ENCODE results near the gene KIF1A. TPM values are rescaled to one million over a fixed set of nuclear protein-coding genes. Genes with fewer than 3 reads are reported as not detected.

Gene KIF1A
- total RNA-seq, 1 donor from 2014 or later = not detected

DNA sequence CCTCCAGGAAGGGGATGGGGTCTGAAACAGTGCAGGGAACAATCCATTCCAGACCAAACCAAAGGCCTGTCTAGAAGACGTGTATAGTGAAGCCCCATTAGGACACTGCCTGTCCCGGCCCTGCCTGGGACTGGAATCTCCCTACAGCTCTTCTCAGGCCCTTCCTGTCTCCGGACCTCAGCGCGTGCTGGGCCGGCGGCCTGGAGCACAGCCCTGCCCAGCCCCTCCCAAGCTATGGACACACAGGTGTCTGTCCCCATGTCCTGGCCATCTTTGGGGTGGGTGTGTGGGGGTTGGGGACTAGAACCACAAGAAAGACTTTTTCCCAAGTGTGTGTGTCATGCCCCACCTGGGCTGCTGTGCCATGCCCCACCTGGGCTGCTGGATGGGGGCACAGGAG, 51.8 kb downstream of the KIF1A start:
- DNase-seq (ENCODE audit: low spot score) = no peak

DNA sequence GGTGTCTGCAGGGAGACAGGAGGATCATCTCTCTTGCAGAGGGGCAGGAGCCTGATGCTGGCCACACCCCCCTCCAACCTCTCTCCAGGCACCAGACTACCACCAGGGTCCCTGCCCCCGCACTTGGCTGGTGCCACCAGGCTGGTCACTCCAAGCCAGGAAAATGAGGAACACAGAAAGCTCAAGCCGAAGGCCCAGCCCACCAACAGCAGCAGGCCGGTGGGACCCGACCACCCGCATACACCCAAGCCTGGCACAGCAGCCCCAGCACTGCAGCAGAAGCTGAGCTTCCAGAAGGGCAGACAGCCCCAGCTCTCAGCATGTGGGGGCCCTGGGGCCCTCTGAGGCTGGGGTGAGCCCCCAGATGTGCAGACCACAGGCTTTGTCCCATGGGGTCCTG, 52.7 kb downstream of the KIF1A start:
- DNase-seq (ENCODE audit: low spot score) = no peak

DNA sequence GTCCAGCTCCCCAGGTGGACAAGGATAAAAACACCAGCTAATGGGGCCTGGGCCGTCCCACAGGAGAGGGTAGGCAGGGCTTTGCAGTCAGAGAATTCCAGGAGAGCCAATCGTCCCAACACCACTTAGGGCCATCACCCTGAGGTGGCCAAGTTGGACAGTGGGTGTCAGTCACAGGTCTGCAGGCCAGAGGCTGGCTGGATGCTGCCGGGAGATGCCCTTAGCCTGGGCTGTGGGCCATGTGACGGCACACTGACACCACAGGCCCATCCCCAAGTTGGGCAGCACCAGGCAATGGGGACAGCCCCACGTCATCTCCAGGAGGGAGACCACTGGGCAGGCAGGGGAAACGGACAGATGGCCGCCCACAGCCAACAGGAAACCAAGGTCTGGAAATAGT, 53.9 kb downstream of the KIF1A start:
- DNase-seq (ENCODE audit: low spot score) = no peak

DNA sequence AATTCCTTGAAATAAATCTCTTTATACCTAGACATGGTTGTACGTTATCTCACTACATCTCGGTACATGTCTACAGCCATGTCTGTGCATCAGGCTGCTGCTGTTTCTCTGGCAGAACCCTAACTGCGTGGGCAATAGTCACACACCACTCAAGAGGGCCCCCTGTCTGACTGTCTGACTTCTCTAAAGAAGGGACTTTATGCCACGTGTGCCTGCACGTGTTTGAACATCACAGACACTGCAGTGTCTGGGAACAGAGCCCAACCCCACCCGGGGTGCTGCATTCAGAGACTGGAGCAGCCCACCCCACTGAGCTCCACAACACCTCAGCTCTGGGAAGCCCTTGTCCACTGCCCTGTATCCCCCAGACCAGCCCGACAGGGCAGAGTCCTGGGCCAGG, 55.0 kb downstream of the KIF1A start:
- DNase-seq (ENCODE audit: low spot score) = no peak

DNA sequence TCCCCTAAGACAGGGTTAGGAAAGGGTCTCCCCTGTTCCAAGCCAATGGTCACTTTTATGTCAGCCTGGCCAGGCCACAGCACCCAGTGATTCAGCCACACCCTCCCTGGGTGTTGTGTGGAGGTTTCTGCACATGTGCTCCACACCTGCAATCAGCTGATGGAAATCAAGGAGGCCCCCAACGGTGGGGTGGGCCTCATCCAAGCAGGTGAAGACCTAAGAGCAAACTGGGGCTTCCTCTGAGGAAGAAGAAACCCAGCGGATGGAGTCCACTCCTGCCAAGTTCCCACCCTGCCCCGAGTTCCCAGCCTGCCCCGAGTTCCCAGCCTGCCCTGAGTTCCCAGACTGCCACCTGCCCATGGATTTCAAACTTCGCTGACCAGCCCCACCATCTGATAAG, 55.4 kb downstream of the KIF1A start:
- no peak for DNase-seq (ENCODE audit: low spot score)

DNA sequence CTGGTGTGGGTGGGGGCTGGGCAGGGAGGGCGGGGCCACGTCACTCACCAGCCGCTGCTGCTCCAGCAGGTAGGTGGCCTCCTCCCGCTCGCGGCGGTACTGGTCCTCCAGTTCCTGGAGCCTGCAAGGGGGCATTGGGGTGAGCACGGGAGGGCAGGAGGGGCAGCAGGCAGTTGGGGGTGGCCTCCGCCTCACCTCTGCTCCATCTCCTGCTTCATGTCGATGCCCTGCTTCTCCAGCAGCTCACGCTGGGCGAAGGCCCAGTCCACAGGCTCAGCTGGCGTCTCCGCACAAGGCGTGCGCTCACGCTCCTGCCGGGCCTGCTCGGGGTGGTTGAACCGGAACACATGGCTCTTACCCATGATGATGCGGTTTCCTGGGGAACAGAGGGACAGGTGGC, 57.0 kb downstream of the KIF1A start:
- DNase-seq (ENCODE audit: low spot score) = no peak

DNA sequence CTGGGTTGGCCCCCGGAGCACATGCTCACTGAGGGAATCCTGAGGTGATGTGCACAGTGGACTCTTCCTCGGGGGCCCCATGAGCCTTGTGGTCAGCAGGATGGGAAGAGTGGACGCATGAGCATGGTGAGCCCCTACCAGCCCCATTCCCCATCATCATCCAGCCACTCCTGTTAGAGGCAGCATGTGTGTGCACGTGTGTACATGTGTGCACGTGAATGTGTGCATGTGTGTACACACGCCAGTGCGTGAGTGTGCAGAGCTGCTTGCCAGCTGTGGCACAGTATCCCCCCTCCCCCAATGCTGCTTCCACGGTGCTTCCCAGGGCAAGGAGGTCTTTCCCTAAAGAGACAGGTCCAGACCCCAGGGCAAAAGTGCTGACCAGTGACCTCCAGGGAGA, 57.8 kb downstream of the KIF1A start:
- no peak for DNase-seq (ENCODE audit: low spot score)

DNA sequence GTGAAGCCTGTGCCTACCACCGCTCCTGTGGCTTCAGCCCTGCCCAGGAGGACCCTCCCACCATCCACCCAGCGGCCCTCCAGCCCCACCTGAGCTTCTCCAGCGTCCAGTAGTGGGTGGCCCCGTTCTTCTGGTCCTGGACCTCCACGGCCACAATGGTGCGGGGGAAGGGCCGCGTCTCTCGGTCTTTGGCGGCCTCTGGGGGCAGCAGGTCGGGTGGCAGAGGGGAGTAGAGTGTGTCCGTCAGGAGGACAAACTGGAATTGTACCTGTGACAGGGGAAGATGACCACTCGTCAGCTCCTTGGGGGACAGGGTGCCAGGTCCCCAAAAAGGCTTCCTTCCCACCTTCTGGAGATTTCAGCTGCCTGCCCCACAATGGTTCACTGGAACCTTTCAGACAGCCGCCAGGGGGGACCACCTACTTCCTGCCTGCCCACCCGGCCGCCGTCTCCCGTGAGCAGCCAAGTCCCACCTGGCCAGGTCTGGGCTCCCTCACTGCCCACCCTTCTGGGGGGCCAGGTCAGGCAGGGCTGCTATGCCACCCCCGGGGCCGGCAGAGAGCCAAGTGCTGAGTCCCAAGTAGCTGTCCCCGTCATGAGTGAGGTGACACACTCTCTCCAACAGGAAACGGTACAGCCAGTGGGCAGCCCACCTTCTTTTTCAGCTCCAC, 59.3 kb downstream of the KIF1A start:
- DNase-seq (ENCODE audit: low spot score) = no peak

DNA sequence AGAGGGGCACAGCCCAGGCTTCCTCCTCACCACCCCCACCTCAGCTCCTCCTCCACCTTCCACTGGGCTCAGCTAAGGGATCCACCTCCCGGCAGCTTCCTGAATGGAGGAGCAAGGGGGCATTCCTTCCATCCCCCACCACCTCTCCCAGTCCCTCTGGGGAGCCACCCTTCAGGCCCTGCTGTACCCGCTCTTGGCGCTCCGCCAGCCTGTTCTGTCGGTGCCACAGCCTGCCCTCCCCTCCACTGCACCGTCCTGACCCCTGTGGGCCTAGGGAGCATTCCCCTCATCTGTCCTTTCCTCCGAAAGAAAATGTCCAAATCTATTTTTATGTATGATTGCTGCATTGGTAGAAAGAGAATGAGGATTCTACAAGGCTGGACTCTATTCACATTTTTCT, 59.9 kb downstream of the KIF1A start:
- DNase-seq (ENCODE audit: low spot score) = no peak

DNA sequence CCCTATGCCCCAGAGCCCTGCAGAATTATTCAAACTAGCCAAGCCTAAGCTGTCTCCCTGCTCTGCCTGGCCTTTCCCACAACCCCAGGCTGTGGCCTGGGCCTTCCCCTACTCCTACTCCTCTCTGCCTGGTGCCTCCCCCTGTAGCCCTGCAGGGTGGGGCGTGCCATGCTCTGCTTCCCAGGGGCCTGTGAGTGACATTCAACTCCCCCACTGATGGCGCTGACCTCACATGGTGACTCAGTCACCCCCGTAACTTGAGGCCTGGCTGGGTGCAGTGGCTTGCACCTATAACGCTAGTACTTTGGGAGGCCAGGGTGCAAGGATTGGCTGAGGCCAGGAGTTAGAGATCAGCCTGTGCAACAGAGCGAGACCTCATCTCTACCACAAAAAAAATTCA, 60.6 kb downstream of the KIF1A start:
- DNase-seq (ENCODE audit: low spot score) = no peak

DNA sequence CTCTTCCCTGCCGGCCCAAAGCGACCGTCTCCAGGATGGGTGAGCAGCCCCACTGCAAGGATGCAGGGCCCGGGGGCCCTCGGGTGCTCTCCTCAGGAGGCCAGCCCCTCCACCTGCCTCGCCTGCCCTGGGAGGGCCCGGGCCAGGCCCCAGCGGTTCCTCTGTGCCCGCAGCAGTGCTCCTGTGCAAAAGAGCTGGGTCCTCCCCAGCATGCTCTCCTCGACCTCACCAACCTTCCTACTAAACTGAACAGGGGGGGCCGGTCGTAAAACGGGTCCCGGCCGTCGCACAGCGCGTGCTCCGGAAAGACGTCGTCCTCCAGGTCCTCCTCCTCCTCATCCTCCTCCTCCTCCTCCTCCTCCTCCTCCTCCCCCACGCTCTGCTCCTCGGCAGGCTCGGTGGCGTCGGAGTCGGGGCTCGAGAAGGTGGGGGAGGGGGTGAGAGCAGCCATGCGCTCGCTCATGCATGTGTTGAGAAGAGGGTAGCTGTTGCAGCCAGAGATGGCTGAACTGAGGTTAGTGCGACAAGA, 62.9 kb downstream of the KIF1A start:
- no peak for DNase-seq (ENCODE audit: low spot score)

DNA sequence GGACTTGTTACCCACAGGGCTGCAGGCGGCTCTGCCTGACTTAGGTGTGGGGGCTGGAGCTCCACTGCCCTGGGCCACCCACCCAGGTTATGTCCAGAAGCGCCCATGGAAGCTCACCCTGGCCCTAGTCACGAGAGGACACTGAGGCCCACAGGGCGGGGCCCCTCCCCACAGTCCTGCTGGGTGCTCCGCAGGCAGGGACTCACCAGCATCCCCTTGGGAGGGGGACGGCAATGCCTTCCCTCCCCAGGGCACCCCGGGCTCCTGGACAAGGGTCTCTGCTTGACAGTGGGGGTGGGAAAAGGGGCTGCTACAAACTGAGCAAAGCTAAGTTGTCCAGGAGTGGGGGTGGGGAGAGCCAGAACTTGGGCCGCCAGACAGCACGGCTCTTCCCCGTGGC, 67.8 kb downstream of the KIF1A start:
- no peak for DNase-seq (ENCODE audit: low spot score)

DNA sequence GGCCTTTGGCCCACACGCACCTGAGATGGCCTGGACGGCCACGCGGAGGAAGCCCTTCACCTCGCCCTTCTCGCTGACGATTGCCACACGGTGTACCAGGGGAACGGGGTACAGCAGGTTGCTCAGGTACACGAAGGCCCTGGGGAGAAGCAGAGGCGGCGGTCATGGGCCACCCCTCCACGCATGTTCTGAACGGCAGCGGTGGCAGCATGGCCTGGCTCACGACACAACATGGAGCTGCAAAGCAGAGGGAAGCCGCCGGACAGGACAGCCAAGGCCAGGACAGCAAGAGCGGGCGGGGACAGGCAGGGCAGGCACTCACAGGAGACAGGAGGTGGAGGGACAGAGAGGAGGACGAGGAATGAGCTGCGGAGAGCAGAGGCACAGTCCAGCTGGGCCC, 69.6 kb downstream of the KIF1A start:
- no peak for DNase-seq (ENCODE audit: low spot score)

DNA sequence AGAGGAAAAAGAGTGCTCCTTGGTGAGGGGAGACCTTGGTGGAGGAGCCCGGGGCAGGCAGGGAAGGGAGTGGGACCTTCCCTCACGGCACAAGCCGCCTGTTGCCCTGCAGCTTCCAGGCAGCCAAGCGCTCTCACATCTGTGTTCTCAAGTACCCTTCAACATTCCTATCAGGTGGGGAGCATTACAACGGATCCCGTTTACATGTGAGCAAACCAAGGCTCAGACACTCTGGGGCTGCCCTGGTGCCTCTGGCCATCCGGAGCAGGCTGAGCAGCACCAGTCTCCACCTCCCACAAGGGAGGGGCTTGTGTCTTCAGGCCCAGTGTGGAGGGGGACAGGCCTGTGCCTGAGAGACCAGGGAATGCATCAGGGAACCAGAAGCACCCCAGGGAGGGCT, 70.5 kb downstream of the KIF1A start:
- no peak for DNase-seq (ENCODE audit: low spot score)

DNA sequence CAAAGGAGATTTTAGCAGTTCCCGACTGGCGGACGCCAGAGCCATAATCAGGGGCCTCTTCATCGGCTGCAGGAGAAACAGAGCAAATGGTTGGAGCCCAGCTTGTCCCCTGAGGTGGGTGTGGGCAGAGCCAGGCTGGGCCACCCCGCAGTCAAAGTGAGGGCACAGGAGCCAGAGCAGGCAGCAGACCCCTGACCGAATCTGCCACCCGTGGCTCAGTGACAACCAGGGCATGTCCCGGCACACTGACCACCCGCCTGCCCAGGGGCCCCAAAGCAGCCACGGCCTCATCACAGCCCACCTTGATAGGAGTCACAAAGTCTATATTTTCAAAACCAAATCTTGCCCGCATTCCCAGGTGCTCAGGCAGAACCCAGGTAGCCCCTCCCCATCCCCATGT, 72.8 kb downstream of the KIF1A start:
- DNase-seq (ENCODE audit: low spot score) = no peak

DNA sequence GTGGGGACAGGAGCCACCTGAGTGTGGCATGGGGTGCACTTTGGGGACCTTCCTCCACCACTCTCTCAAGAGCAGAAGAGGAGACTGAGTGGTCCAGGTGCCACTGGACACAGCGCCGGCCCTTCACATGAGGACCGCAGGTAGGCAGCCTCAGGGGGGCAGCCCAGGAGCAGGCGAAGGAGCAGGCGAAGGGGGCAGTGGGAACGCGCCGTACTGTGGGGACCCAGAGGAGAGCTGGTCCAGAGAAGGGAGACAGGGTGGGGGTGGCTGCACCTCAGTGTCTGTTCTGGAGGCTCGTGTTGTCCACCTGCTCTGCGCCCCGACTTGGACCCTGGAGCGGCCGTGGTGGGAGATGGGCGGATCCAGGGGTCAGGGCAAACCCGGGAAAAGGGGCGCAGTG, 73.3 kb downstream of the KIF1A start:
- DNase-seq (ENCODE audit: low spot score) = no peak

DNA sequence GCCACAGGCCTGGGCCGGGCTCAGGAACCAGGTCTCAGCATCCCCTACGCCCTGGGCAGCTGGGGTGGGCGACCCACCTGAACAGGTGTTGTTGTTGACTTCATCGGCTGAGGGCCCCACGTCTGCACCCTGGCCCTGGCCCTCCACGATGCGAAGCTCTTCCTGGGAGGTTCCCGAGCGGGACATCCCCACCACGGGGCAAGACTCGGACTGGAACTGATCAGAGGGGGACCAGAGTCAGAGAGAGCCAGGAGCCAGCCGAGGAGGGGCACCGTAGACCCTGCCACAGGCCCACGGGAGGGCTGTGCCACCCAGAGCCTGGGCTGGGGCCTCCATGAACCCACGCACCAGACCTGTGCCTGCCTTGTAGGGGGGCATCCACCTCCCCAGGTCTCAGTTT, 74.1 kb downstream of the KIF1A start:
- DNase-seq (ENCODE audit: low spot score) = no peak

DNA sequence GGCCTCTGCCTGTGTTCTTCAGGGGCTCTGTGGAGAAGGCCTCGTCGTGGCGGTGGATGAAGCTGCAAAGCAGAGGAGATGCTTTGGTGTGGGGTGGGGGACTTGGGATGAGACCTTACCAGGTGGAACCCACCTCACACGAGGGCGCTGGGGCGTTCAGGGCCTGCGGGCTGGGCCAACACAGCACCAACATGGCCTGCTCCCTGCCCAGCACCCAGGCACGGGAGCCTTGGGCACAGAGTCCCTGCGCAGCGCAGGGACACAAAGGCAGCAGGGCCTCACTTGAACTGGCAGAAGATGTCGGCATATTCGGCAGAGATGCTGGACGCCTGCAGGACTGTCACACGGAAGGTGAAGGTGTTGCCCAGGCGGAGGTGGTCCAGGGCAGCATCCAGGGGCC, 74.6 kb downstream of the KIF1A start:
- DNase-seq (ENCODE audit: low spot score) = no peak

DNA sequence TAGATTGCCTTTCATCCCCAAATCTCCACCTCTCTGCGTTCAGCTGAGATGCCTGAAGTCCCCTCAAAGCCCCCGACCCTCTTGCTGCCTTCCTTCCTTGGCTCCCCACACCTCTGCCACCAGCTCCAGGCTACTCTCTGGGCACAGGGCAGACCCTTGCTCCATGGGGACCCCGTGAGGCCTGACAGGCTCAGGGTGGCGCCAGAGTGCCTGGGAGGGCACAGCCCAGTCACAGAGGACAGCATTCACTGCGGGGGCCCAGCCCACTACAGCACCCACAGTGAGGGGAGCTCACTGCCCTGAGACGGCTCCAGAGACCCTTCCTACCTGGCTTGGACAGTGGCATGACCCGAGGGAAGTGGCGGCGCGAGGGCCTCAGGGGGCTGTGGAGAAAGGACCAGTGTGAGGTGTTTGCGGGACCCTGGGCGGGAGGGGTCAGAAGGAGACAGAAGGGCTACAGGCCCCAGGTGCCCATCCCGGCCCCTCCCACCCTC, 77.4 kb downstream of the KIF1A start:
- DNase-seq (ENCODE audit: low spot score) = no peak

DNA sequence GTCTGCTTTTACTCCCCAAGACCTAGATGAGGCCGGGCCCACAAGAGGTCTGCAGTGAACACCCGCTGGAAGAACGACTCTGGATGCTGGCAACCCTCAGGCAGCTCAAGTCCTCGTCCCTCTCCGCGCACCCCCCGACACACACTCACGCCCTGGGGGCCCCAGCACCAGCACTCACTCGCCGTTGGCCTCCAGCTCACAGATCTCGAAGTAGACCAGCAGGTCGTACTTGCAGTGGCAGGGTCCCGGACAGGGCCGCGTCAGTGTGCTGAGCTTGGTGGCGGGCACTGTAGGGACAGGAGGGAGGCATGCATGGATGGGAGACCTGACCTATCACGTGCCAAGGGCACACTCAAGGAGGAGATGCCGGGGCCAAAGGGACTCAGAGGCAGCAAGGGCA, 78.9 kb downstream of the KIF1A start:
- no peak for DNase-seq (ENCODE audit: low spot score)

DNA sequence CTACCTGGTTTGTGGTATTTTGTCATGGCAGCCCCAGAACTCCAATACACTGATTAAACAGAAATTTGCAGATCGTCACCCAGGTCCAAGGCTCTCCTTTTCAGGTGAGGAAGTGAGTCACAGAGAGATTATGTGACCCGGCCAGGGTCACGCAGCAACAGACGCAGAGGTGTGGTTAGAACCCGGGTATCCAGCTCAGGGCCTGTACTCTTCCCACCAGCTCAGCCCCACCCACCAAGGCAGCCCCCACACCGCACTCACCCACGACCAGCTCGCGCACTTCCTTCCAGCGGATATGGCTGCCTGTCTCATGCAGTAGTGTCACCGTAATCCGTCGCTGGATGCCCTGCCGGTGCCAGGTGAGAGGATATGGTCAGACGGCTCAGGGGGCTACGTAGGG, 80.2 kb downstream of the KIF1A start:
- no peak for DNase-seq (ENCODE audit: low spot score)

DNA sequence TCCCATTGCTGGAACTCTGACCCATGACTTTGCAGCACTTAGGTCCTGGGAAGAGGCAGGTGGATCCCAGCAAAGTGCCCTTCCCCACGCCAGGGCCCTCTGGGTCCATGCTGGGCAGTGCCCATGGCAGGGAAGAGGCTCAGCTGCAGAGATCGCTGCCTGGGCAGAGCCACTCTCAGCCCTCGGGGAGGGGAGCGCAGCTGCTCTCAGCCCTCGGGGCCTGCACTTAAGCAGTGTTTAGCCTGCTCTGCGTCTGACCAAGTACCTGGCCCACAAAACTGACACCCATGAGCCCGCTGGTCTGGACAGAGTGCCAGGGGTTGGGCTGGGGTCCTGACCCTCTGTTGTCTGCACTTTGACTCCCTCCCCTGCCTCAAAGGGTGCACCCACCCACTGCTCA, 82.1 kb downstream of the KIF1A start:
- no peak for DNase-seq (ENCODE audit: low spot score)

DNA sequence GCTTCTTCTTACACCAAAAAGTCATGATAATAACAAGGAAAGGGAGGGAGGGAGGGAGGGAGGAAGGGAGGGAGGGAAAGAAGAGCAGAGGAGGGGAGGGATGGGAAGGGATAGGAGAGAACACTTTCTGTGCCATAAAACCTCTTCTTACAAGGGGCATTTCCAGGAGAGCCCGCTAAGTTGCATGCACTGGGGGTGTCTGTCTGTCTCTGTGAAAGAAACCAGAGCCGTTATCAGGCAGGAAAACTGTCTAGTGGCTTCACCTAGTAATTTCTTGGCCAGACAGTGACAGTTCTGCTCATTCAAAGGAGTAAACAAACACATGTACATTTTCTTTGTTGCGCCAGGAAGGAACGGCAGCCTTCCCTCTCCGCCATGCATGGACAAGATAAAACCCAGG, 82.5 kb downstream of the KIF1A start:
- no peak for DNase-seq (ENCODE audit: low spot score)

Data from mesenteric fat pad (tissue), 1 donor.